ENCODE data around the gene ANKRD36C.
"Not testable (repeated sequence)": the region's sequence is repeated elsewhere in the genome, so short reads cannot be mapped to it uniquely, and the experiment has no call there.

Gene ANKRD36C

GRCh38 chr2:95991351-95992094 is at the start of gene ANKRD36C:
ANKRD36C (minus strand) TSS chr2:95991824; CDS start chr2:95991708, 116 bp downstream.
- TF ChIP-seq GATA3, GATA2 (IDR thresholded peaks at IDR 0.05; ENCODE audit: low read depth, low read length): not testable (repeated sequence)

- not testable (repeated sequence) for TF ChIP-seq GATA2, GATA3 (IDR thresholded peaks at IDR 0.05; ENCODE audit: low read depth, low read length)
Observed at GRCh38 chr2:96034792-96035191, 43.2 kb upstream of the ANKRD36C start, which contains the start of gene GPAT2. GPAT2 (minus strand) TSS chr2:96034916; CDS start chr2:96032359, 2,557 bp downstream.

- no peak for TF ChIP-seq GATA3 (IDR thresholded peaks at IDR 0.05; ENCODE audit: low read depth, low read length)
- no peak for TF ChIP-seq GATA2 (IDR thresholded peaks at IDR 0.05; ENCODE audit: low read depth, low read length)
Observed at GRCh38 chr2:96025194-96025492, 33.5 kb upstream of the ANKRD36C start.

- TF ChIP-seq GATA3 (IDR thresholded peaks at IDR 0.05; ENCODE audit: low read depth, low read length) (no peak), GATA2 (IDR thresholded peaks at IDR 0.05; ENCODE audit: low read depth, low read length) (no peak)
Observed at GRCh38 chr2:96024336-96025193, 32.9 kb upstream of the ANKRD36C start.

- TF ChIP-seq GATA3 (IDR thresholded peaks at IDR 0.05; ENCODE audit: low read depth, low read length) (no peak), GATA2 (IDR thresholded peaks at IDR 0.05; ENCODE audit: low read depth, low read length) (no peak)
Observed at GRCh38 chr2:95836151-95836550, 155.5 kb downstream of the ANKRD36C start.

- TF ChIP-seq GATA2 (IDR thresholded peaks at IDR 0.05; ENCODE audit: low read depth, low read length): no peak
Observed at GRCh38 chr2:95799892-95800291, 191.7 kb downstream of the ANKRD36C start.

Measured in SH-SY5Y (cell line).